ENCODE data around the gene MYORG.
"Not testable (repeated sequence)": the region's sequence is repeated elsewhere in the genome, so short reads cannot be mapped to it uniquely, and the experiment has no call there.

MYORG gene

DNA sequence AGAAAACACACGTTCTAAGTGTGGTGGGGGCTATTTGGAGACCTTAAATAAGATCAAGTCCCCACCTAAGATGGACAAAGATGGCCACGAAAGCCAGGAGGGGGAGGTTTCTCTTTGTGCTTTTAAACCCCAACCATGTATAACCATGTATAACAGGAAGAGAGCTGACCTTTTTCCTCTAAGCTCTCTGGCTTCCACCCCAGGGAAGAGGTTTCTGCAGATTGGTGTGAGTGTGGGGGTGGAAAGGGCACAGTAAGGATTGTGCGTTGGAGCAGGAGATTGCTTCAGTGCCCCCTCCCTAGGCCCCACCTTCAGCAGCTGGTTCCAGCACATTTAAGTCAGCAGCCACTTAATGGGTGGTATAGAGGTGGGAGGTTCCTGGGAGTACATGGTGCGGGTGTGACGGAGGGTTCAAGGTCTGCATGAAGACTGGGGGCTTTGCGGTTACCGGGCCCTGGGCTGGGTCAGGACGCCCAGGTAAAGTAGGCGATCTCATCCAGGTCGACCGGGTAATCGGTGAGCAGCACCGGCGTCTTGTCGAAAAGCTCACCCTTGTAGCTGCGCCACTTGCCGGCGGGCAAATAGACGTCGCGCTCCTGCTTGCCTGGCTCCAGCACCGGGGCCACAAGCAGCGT, 6.2 kb downstream of the MYORG start:
- TF ChIP-seq CTCF (conservative IDR thresholded peaks at IDR 0.05; ENCODE audit: control insufficient read depth, insufficient read depth, low read depth, low read length) = no peak
- no peak for DNase-seq (ENCODE audit: low read depth)
- H3K4me3 ChIP-seq (ENCODE audit: control insufficient read depth, low read depth, low read length) = no peak overlapping the region

GRCh38 chr9:34369636-34370035, 7.1 kb downstream of the MYORG start:
- no peak for DNase-seq (ENCODE audit: low read depth)
- TF ChIP-seq CTCF (conservative IDR thresholded peaks at IDR 0.05; ENCODE audit: control insufficient read depth, insufficient read depth, low read depth, low read length) = no peak
- no peak overlapping the region for H3K4me3 ChIP-seq (ENCODE audit: control insufficient read depth, low read depth, low read length)

DNA sequence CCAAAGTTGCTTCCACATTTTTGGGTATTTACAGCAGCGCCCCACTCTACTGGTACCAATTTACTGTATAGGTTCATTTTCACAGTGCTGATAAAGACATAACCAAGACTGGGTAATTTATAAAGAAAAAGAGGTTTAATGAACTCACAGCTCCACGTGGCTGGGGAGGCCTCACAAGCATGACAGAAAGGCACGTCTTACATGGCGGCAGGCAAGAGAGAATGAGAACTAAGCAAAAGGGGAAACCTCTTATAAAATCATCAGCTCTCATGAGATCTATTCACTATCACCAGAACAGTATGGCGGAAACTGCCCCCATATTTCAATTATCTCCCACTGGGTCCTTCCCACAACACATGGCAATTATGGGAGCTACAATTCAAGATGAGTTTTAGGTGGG, 7.9 kb downstream of the MYORG start:
- not testable (repeated sequence) for DNase-seq (ENCODE audit: low read depth); H3K4me3 ChIP-seq (ENCODE audit: control insufficient read depth, low read depth, low read length)

GRCh38 chr9:34367751-34368410, 8.8 kb downstream of the MYORG start:
- DNase-seq (ENCODE audit: low read depth); H3K4me3 ChIP-seq (ENCODE audit: control insufficient read depth, low read depth, low read length): not testable (repeated sequence)

- TF ChIP-seq CTCF (conservative IDR thresholded peaks at IDR 0.05; ENCODE audit: control insufficient read depth, insufficient read depth, low read depth, low read length) = no peak
- no peak overlapping the region for H3K4me3 ChIP-seq (ENCODE audit: control insufficient read depth, low read depth, low read length)
- no peak for DNase-seq (ENCODE audit: low read depth)
Observed at GRCh38 chr9:34366365-34366764, 10.3 kb downstream of the MYORG start.

- no peak overlapping the region for H3K4me3 ChIP-seq (ENCODE audit: control insufficient read depth, low read depth, low read length)
- DNase-seq (ENCODE audit: low read depth) = no peak
- no peak for TF ChIP-seq CTCF (conservative IDR thresholded peaks at IDR 0.05; ENCODE audit: control insufficient read depth, insufficient read depth, low read depth, low read length)
Observed at GRCh38 chr9:34365282-34365681, 11.4 kb downstream of the MYORG start.

- no peak overlapping the region for H3K4me3 ChIP-seq (ENCODE audit: control insufficient read depth, low read depth, low read length)
- TF ChIP-seq CTCF (conservative IDR thresholded peaks at IDR 0.05; ENCODE audit: control insufficient read depth, insufficient read depth, low read depth, low read length) = no peak
- DNase-seq (ENCODE audit: low read depth) = no peak
Observed at GRCh38 chr9:34363619-34364351, 12.9 kb downstream of the MYORG start.
